HG03095 (cell line): Measurements from ENCODE around the gene NDUFB8.

Source experiments
- ATAC-seq: cut with Tn5 transposase; IDR thresholded peaks from one replicate; pipeline ENCODE4 v1.9.1; 2021; ENCODE audit warnings: moderate library complexity; ENCODE audit not compliant: unreplicated experiment

Gene NDUFB8

DNA sequence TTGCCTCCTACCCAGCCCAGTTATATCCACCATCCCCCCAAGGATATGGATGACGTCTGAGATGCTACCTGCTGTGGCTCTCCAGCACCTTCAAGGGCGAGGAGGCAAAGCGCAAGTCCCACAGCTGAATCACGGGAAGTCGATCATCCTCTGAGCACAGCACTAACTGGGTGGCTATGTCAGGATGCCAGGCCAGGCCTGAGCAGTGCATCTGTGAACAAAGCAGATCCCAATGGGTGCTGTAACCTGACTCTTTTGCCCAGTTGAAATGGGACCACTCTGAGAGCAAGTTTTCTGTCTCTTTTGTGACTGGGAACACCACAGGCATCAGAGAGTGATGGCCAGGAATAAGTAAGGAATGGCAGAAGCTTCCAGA lies 22.3 kb downstream of the NDUFB8 start:
- ATAC-seq = no peak

DNA sequence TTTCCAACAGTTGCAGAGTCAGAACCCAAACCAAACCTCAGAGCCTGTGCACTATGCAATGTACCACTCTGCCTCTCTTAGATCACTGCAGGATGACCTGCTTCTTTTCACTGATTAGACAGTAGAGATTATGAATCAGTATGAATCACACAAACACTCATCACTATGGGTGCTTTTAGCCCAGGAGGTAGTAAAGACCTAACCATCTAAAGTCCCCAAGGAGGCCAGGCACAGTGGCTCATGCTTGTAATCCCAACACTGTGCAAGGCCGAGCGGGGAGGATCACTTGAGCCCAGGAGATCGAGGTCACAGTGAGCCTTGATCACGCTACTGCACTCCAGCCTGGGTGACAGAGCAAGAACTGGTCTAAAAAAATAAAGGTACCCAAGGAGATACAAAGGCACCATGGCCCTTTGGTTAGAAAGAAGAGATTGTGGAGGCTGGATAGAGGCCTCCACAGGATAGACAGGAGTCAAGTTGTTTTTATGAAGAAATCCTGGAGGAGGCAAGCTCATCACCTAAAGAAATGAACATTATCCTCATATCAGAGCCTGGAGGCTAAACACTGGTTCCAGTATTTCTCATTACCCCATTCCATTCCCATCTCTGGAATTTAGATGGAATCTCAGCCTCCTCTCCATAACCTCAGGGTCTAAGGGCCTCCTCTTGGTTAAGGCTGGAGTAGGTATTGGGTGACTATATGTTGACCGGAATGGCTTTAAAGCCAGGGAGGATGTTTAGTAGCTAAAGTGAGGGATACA lies 22.9 kb downstream of the NDUFB8 start:
- ATAC-seq = no peak

DNA sequence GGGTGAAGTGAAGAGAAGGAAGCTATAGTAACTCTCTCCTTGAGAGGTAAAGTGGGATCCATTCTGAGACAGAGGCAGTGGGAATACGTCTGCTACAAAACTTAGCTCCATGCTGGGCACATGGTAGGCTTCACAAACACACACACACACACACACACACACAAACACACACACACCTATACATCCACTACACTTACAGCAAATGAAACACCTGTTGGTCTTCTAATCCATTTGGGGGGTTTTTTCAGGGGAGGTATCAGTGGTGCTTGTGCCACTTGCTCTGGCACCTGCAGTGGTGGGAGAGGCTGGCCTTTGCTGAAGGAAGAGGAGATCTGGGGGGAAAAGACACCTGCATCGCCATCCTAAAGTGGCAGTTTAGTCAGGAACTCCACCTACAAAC lies 24.5 kb downstream of the NDUFB8 start:
- ATAC-seq = no peak

DNA sequence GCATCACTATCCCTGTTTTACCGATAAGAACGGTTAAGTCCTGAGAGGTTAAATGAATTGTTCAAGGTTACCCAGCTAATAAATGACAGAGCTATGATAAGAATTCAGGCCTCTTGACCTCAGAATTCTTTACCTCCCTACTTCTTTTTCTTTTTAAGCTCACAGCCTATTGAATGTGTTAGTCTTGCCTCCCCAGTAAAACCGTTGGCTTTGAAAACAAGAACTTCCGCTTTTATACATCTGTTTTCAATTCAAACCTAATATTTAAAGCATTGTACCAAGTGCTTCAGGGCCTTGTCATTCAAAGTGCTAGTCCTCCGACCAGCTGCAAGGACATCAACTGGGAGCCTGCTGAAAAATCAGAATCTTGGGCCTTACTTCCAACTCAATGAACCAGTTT lies 25.6 kb downstream of the NDUFB8 start:
- no peak for ATAC-seq

DNA sequence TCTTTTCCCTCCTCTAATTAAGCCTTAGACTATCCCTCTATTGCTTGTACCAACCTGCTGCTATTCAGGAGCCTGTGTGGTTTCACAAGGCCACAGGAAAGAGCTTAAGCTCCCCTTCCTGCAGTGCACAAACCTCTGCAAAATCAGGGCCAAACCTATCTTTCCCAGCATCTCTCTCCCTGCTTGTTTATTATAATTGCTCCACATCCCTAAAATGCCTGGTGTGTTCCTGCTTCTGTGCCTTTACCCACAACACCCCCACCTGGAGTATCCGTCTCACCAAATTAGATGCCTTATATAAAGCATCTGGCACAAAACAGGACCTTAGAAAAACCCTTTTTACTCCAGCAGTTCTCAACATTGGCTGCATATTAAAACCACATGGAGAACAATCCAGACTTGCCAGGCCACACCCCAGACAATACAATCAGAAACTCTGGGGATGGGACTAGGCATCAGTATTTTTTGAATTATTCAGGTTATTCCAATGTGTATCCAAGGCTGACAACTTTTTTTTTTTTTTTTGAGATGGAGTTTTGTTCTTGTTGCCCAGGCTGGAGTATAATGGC lies 26.7 kb downstream of the NDUFB8 start:
- ATAC-seq = no peak

DNA sequence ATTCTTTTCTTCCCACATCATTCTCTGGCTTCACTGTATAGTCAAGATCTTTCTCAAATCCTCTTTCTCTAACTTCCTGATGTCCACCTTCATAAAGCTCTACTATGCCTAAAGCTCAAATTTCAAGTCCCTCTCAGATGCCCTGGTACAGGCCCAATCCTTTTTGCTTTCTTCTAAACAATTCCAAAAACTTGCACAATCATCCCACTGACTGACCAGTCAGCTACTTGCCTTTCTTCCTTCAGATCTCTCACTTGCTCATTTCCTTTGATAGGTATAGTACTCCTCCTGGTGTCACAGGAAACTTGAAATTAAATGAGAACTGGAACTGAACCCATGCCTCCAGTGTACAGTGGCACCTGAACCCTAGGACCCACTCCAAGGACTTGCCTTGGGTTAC lies 28.2 kb downstream of the NDUFB8 start:
- ATAC-seq = no peak

DNA sequence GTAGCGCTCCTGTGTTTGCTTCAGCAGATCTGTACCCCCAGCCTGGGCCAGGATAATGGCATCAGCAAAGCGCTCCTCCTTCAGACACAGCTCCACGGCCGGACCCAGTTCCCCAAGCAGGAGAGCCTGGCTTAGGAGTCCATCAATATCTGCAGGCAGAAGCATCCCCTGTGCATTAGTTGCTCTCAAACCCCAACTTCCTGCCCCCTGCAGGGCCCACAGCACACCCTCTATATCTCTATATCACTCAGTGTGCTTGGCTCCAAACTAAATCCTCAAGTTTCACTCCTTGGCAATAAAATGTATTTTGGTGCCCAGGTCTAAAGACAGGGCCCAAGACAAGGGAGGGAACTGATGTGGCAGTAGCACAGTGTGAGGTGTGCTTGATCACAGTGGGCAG lies 31.6 kb downstream of the NDUFB8 start:
- ATAC-seq = no peak

DNA sequence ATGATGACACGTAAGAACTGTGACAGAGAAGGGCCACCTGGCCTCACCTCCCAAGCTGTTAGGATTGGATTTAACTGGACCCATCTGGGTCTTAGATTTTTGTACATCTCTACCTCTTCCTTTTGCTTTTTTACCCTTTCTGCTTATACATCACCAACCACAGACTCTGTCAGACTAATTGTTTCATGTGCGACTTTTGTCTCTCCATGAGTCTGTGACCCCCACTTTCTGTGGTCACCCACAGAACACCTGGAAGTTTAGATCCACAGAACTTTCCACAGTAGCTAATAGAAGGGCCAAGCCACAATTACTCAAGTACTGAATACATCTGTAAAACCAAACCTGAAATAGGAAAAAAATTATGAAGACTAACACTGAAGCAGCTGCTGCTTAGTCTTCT lies 33.1 kb downstream of the NDUFB8 start:
- no peak for ATAC-seq

DNA sequence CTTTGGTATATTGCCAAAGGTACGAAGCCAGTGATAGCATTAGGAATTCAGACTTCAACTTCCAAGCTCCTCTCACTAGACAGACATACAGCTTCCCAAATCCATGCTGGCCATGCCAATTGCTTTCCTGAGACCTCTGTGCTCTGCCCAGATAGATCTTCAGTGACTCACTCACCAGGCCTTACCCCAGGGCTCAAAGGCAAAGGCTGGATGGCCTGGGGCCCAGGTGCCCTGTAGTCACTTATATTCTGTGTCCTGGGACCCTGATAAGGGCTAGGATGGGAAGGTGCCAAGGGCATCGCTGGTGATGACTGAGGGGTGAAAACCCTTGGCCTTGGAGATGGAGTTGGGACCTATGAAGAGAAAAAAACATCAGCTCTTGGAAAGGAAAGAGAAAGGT lies 39.1 kb downstream of the NDUFB8 start:
- no peak for ATAC-seq

DNA sequence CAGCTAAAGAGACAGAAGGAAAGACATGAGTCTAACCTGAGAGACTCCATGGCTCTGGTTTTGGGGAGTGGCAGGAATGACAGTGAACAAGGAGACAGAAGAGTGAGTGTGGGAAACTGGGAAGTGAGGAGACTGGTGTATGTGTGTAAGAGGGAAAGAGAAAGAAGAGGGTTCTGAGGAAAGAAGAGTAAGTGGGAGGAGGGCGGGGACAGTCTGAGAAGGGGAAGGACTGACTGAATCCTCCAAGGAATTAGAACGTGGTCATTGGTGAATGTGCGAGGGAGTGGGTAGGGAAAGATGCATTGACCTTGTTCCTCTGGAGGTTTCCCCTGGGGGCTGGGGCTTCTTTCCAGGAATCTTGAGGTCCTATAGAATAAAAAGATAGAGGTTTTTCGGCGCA lies 40.3 kb downstream of the NDUFB8 start:
- ATAC-seq = no peak

DNA sequence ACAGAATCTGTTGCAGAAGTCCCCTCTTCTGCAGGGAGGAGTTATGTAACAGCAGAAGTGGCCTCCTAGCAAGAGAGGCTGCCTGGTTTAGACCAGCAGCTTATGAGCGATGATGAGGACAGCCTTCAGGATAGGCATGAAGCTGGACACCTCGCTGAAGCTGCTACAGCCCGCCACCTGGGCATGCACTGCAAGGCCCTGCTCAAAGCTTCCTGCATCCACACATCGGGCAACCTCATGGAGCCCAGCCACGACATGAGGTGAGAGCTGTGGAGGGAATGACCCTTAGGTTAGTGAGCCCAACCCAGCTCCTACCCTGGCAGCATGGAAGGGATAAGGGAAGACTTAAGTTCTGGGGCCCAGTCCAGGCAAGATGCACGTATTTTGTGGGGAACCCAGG lies 42.1 kb downstream of the NDUFB8 start:
- no peak for ATAC-seq

DNA sequence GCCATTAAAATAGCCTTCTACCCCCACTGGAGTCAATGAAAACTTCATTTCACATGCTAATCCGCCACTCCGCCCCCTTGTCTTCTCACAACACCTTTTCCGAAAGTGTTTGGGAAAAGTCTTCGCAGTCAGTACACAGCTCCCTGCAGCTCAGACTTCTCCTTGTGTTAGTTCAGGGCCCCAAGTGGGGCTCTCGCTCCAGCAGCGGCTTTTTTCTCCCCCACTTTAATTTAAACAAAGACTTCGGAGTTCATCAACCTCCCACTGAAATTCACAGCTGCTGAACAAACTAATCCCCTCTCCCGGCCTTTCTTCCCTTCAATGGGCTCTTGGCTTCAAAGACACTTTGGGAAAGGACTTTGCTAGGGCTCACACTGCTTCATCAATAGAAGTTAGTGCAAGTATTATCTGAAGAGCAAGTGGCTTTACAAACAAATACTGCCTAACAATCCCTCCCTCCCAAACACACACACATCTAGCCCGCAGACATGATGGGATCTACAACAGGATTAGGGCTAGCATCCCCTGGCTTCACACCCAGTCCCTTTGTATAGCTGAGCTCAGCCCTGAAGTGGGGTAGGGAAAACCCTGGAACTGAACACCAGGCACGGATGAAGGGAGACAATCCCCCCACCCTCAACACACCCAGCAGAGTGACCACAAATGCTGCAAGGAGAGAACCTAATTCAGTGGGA lies 43.7 kb downstream of the NDUFB8 start:
- ATAC-seq = no peak

DNA sequence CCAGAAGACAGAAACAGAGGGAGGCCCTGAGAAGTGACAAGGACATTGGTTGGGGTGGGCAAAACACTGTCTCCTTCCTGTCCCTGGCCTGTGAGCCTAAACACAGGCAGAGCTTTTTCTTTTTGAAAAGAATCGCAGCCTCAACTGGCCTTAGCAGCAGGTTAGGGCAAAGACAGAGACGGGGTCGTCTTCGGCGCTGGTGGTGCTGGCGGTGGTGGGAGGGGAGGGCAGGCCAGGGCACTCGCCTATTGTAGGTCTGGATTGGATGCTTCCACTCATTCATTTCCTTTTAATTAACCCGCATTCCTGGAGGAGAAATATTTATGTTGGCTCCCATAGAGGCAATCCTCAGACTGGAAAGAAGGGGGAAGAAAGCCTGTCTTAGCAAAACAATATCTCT lies 44.3 kb downstream of the NDUFB8 start:
- no peak for ATAC-seq

DNA sequence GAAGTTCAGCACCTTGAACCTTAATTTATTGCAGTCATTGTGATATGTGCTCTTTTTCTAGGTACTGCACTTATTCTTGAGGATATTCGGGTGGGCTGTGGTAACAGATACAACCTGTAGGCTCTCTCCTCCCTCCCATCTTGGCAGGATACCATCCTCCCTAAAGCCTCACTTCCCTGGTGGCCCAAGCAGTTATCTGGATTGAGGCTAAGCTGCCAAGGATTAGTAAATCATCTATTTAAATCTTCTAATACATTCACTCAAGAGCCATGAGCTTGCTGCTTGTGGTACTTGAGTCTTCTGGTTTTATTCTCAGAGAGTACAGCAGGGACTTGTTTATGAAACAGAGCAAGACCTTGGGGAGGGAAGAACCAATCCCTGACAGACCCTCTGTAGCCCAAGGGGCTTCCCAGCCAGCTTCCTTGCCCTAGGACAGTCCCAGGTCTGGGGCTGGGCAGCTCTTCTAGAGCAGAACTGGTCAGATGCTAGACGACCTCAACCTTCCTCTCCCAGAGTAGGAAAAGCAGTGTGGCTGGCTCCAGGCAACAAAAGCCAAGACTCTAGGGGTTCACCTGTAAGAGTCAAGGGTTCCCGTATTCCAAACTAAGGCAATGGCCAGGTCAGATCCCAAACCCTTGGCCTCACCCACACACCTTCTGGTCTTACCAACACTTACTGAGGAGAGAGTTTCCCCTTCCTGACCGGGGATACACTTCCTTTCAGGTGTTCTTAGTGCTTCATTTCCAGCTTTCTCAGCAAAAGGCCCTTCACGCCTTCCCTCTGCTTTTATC lies 45.6 kb downstream of the NDUFB8 start:
- no peak for ATAC-seq

DNA sequence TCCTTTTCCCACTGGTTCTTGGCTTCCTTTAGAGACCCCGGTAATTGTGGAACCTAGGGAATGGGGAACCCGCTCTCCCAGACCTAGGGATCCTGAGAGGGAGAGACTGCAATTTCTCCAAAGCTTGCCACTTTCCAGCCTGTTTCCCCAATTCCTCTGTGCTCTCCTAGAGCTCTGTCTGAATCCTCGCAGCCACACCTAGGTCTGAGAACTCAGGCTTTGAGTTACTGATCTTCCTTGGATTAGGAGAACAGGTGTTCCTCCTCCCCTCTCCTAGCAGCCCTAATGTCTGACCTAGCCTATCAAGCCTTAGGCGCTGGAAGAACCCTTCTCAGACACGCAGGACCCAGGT lies 46.9 kb downstream of the NDUFB8 start:
- no peak for ATAC-seq

DNA sequence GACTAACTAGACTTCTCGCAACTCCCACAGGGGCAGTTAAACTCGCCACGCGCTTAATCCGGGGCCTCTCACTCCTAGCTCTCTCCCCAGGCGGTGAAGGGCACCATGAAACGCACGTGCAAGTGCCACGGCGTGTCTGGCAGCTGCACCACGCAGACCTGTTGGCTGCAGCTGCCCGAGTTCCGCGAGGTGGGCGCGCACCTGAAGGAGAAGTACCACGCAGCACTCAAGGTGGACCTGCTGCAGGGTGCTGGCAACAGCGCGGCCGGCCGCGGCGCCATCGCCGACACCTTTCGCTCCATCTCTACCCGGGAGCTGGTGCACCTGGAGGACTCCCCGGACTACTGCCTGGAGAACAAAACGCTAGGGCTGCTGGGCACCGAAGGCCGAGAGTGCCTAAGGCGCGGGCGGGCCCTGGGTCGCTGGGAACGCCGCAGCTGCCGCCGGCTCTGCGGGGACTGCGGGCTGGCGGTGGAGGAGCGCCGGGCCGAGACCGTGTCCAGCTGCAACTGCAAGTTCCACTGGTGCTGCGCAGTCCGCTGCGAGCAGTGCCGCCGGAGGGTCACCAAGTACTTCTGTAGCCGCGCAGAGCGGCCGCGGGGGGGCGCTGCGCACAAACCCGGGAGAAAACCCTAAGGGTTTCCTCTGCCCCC lies 47.4 kb downstream of the NDUFB8 start:
- peak; percentile 62 for ATAC-seq

DNA sequence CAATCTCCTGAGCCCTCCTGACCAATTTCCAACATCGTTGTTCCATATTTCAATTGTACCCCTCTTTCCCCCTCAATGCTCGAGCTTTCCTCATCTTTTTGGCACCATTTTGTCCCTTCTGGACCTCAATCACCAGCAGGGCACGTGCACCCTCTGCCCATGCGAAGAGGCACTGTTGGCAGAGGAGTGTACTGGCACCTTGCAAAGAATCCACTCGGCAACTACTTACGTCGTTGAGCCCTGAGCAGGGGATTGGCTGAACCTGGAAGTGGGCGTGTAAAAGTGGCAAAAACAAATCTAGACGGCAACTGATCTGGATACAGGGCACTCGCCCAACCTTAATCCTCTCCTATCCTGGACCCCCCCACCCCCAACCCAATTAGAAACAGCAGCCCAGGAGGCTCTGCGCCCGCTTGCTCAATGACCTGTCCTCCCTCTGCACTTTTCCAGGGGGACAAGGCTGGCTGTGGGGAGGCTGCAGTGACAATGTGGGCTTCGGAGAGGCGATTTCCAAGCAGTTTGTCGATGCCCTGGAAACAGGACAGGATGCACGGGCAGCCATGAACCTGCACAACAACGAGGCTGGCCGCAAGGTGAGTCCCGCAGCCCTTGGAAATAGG lies 48.1 kb downstream of the NDUFB8 start:
- peak; percentile 95 for ATAC-seq

DNA sequence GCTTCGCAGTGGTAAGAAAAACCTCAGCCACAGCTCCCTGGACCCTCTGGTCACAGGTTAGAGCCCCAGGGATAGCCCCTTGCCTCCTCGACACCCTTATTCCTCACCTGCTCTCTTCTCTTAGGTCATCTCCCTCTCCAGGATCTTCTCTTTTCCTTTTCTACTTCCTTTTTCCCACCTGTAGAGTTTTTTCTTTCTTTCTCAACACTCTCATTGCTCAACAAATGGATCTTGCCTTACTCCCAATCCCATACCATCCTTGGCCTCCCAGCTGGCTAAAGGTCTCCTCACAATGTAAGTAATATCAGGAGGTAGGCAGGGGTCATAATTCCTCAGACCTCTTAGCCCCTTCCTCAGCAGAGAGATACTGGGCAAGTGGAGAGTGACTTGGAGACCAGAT lies 49.7 kb downstream of the NDUFB8 start:
- no peak for ATAC-seq

DNA sequence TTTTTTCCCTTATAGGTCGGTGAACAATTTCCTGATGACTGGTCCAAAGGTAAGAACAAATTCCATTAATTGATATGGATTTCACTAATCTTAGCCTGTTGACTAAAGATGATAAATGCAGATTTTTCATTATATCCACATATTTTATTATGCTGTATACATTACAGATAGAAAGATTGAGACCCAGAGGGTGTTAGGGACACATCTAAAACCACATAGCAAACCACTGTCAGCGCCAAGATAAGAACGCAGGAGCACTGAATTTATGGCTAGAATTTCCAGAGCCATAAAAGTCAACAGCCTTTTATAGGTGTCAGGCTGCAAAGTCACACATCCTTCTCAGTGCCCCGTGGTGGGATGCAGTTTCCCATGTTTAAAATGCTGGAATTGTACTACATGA lies 50.6 kb downstream of the NDUFB8 start:
- no peak for ATAC-seq

DNA sequence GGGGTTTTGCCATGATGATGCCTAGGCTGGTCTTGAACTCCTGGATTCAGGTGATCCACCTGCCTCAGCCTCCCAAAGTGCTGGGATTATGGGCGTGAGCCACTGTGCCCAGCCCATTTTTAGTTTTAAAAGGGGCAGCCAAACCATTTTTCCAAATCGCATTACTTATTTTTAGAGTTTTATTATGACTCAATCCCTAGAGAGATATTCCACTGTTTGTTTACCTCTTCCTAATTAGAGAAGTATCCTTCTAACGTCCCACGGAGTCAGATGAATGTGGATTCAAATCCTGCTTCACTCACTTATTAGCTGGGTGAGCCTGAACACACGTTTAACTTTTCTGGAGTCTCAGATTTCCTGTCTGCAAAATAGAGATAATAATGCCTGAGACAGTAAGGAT lies 51.7 kb downstream of the NDUFB8 start:
- ATAC-seq = no peak
